ENCODE results near the gene ZC3H18.
A peak's percentile ranks its signal among the peaks of the same experiment; 100 is the strongest.

The ZC3H18 gene

GRCh38 chr16:88645455-88645854 lies 75.3 kb downstream of the ZC3H18 start:
- no peak for TF ChIP-seq CTCF (IDR thresholded peaks at IDR 0.05; ENCODE audit: low read depth, low read length, missing control alignments)
- DNase-seq (ENCODE audit: extremely low read depth, low read depth) = no peak
- H3K4me3 ChIP-seq (replicated peaks; ENCODE audit: low read depth, low read length) = no peak overlapping the region

- TF ChIP-seq CTCF (IDR thresholded peaks at IDR 0.05; ENCODE audit: low read depth, low read length, missing control alignments) = no peak
- no peak for DNase-seq (ENCODE audit: extremely low read depth, low read depth)
Observed at GRCh38 chr16:88645941-88646340, 75.7 kb downstream of the ZC3H18 start.

DNA sequence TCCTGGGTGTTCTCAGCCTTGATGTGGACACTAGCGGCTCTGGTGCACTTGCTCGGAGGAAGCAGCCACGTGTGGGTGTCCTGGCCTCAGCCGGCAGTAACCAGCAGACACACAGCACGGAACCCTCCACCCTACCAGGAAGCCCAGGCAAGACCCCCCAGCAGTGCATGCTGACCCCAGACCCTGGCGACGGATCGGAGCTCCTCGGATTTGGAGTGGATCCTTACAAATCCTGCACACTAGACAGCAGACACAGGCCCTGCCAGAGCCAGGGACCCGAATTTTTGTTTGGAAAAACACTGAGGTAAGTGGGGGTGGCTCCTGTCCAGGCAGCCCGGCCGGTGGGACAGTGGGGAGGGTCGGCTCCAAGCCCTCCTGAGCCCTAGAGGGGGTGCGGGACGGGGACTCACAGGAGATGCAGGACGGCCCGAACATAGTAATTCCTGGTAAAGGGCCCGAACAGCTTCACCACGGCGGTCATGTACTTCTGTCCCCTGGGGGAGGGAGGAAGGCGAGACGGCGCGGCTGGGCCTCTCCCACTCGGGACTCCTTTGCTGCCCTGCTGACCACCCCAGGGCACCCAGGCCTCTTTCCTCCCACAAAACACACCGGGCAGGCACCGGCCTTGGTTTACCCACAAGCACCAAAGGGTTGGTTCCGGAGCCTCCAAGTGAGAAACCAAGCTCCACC lies 76.3 kb downstream of the ZC3H18 start:
- DNase-seq (ENCODE audit: extremely low read depth, low read depth) = no peak
- no peak for TF ChIP-seq CTCF (IDR thresholded peaks at IDR 0.05; ENCODE audit: low read depth, low read length, missing control alignments)
- H3K4me3 ChIP-seq (replicated peaks; ENCODE audit: low read depth, low read length) = no peak overlapping the region

More at GRCh38 chr16:88645941-88646340, 75.7 kb downstream of the ZC3H18 start:
- no peak overlapping the region for H3K4me3 ChIP-seq (replicated peaks; ENCODE audit: low read depth, low read length)

DNA sequence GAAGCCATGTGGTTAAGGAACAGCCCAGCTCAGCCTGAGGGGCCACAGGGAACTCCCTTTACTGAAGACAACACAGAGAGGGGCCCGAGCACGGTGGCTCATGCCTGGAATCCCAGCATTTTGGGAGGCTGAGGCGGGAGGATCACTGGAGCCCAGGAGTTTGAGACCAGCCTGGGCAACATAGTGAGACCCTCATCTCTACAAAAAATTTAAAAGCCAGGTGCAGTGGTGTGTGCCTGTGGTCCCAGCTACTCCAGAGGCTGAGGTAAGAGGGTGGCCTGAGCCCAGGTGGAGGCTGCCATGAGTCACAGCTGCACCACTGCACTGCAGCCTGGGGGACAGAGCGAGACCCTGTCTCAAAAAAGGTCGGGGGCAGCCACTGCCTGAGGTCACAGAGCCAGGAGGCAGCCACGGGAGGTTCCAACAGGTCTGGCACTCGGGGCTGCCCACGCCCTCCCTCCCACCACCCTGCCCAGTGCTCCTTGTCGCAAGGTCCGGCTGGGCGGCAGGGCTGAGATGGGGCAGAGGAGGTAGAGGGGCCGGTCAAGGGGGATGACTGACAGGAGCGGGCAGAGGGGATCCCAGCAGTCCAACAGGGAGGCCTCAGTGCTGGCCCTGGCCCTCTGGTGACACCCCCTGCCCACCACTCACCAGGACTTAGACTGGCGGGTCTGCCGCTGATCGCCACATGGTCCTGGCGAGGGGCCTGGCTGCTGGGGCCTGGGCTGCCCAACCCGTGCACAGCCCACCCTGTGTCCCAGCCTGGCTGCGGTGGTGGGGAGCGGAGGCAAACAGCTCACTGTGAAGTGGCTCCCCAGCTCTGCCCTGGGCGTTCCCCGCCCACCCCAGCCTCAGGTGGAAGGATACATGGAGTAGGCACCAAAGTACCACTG lies 77.2 kb downstream of the ZC3H18 start:
- H3K4me3 ChIP-seq (replicated peaks; ENCODE audit: low read depth, low read length) = no peak overlapping the region
- TF ChIP-seq CTCF (IDR thresholded peaks at IDR 0.05; ENCODE audit: low read depth, low read length, missing control alignments) = no peak

DNA sequence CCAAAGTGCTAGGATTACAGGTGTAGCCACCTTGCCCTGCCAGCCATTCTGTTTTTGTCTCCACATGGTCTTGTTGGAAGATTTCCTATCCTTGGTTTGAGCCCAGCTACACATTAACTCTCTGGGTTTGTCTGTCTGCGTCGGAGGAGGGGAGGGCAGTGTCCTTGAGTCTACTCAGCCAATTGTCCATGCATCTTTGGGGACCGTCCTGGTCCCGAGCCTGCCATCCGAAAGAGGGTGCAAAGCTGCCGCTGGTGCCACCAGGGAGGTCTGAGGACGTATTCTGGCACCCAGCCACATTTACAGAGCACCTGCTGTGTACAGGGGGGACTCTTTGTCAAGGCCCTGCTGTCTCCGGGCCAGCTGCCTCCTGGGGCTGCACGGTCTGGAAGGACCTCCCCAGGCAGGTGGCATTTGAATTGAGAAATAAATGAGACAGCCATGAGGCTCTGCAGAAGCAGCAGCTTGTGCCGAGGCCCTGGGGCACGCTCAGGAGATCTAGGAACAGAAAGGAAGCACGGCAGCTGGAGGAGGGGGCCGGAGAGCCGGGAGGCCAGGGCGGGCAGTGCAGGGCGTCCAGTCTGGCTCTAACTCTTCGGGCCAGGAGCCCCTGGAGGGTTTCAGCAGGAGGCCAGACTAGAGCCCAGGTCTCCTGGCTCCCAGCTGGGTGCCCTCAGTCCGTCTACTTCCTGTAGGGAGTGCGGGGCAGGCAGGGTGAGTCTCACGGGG lies 79.2 kb downstream of the ZC3H18 start:
- TF ChIP-seq CTCF (IDR thresholded peaks at IDR 0.05; ENCODE audit: low read depth, low read length, missing control alignments) = no peak
- peak overlapping the region; percentile 76 for H3K4me3 ChIP-seq (replicated peaks; ENCODE audit: low read depth, low read length)
- DNase-seq (ENCODE audit: extremely low read depth, low read depth) = no peak

More for the DNA sequence above, 77.2 kb downstream of the ZC3H18 start:
- no peak for DNase-seq (ENCODE audit: extremely low read depth, low read depth)

DNA sequence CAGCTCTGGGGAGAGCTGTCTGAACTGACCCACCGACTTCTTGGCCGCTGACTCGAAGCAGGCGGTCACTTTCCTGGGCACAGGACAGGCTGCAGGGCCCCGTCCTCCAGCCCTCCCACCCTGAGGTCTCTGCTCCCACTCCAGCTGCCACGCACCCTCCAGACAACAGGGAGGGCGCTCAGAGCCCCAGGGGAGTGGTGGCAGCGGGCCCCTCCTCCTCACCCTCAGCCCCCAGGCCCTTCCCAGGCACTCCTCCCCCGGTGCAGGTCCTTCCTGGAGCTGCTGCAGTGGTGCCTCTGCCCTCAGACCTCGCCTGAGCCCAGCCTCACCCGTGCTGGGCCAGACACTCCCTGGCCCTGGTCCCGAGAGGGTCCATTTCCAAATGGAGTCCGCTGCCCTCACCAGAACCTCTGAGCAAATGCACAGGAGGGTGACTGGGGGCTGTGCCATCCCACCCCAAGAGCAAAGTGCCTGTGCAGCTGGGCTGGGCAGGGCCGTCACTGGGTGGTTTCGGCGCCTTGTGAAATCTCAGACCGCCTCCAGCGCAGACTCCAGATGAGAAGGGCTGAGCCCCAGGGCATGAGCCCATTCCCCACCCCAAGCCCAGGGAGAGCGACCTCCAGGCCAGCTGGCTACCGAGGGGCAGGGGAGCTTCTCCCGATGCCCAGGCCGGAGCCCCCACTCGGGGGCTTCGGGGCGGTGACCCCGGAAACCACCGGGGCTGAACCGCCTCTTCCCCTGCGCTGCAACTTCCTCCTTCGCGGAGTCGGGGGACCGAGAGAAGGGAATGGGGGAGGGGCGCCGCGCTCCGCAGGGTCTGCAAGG lies 79.9 kb downstream of the ZC3H18 start:
- no peak for TF ChIP-seq CTCF (IDR thresholded peaks at IDR 0.05; ENCODE audit: low read depth, low read length, missing control alignments)
- no peak for DNase-seq (ENCODE audit: extremely low read depth, low read depth)
- H3K4me3 ChIP-seq (replicated peaks; ENCODE audit: low read depth, low read length) = peak overlapping the region; percentile 76
